ENCODE results near the gene TBC1D8.

The TBC1D8 gene

GRCh38 chr2:101135412-101136296, 15.5 kb downstream of the TBC1D8 start:
- DNase-seq: no peak

GRCh38 chr2:101133492-101134100, 17.6 kb downstream of the TBC1D8 start:
- DNase-seq: no peak

GRCh38 chr2:101132202-101132601, 19.0 kb downstream of the TBC1D8 start:
- no peak for DNase-seq

- DNase-seq: no peak
These were observed 21.1 kb downstream of the TBC1D8 start for GRCh38 chr2:101130081-101130480.

GRCh38 chr2:101127319-101128056, 23.7 kb downstream of the TBC1D8 start:
- no peak for DNase-seq

GRCh38 chr2:101125808-101126207, 25.4 kb downstream of the TBC1D8 start:
- no peak for DNase-seq

GRCh38 chr2:101125374-101125773, 25.8 kb downstream of the TBC1D8 start:
- no peak for DNase-seq

GRCh38 chr2:101124643-101125366, 26.4 kb downstream of the TBC1D8 start:
- no peak for DNase-seq

- no peak for DNase-seq
These were observed 27.2 kb downstream of the TBC1D8 start for GRCh38 chr2:101123795-101124471.

- DNase-seq: no peak
These were observed 30.0 kb downstream of the TBC1D8 start for GRCh38 chr2:101121174-101121573.

- DNase-seq: no peak
These were observed 30.8 kb downstream of the TBC1D8 start for GRCh38 chr2:101120124-101120996.

- no peak for DNase-seq
These were observed 31.8 kb downstream of the TBC1D8 start for GRCh38 chr2:101119431-101119830.

GRCh38 chr2:101116841-101117552, 34.2 kb downstream of the TBC1D8 start:
- no peak for DNase-seq

GRCh38 chr2:101116348-101116747, 34.8 kb downstream of the TBC1D8 start:
- no peak for DNase-seq

GRCh38 chr2:101115664-101116063, 35.5 kb downstream of the TBC1D8 start:
- DNase-seq: no peak

- no peak for DNase-seq
These were observed 36.4 kb downstream of the TBC1D8 start for GRCh38 chr2:101114815-101115214.

GRCh38 chr2:101114268-101114783, 36.9 kb downstream of the TBC1D8 start:
- DNase-seq: no peak

GRCh38 chr2:101113441-101114267, 37.5 kb downstream of the TBC1D8 start:
- no peak for DNase-seq

GRCh38 chr2:101112772-101113157, 38.4 kb downstream of the TBC1D8 start:
- no peak for DNase-seq
